DMS53 (cell line): ENCODE results near the gene FADS3.

Experiments used
- DNase-seq: peaks from one replicate; lab custom pipeline; 2025; lab: John Stamatoyannopoulos, UW

FADS3 gene

DNA sequence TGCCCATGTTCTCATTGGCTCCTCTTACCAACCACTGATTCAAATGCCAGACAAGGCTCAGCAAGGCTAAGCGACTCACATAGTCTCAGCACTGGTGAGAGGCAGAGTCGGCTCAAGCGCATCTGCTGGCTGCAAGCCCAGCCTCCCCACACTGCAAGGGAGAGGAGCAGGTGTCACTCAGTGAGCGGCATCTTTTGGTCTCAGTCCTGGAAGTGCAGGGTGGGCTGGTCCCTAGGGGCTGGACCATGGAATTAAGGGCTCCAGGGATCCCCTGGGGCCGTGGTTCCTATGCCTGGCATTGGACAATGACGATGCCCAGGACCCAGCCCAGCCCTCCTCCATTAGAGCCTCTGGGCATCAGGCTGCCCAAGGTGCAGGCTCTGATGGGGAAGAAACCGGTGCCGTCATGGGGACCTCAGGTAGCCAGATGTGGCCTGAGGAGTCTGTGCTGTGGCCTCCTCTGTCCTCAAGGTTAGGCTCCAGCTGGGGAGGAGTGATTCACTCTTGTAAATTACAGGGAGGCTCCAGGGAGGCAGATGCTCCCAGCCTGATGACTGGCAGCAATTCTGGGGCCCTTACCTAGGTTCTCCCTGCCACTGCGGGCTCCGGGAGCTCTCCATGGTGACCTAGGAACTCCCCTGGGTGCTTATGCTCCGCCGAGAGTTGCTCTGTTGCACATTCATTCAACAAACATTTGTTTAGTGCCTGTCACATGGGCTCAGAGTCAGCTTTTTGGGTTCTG, 35.2 kb downstream of the FADS3 start:
- no peak for DNase-seq

DNA sequence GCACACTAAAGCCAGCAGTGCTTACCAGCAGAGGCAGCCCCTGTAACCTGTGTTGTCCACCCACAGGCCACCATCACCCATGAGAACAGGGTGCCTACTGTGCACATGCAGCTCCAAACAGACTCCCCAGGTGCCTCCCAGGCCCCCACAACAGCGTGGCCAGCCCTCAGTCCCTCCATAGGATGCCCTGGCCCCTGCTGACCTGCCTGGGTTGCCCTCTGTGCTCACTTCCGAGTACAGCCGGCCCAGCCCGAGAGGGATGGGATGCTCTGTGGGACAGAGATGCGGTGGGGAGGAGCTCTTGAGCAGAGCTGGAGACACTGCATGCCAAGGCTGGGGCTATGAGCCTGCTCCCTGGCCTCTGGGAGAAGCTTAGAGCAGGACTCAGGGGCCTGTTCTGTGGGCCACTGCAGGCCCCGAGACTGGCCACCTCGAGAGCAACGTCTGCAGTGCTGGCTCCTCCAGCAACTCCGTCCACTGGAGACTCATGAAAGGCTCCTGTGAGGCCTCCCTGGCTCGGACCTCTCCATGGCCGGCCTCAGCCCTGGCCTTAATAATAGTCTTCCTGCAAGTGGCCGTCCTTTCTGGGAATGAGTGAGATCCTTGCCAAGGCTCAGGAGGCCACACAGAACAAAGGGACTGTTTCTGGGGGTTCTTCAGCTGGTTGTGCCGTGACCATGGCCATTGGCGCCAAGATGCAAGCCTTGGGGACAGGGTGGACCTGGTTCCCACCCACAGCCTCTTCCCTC, 36.2 kb downstream of the FADS3 start:
- no peak for DNase-seq

DNA sequence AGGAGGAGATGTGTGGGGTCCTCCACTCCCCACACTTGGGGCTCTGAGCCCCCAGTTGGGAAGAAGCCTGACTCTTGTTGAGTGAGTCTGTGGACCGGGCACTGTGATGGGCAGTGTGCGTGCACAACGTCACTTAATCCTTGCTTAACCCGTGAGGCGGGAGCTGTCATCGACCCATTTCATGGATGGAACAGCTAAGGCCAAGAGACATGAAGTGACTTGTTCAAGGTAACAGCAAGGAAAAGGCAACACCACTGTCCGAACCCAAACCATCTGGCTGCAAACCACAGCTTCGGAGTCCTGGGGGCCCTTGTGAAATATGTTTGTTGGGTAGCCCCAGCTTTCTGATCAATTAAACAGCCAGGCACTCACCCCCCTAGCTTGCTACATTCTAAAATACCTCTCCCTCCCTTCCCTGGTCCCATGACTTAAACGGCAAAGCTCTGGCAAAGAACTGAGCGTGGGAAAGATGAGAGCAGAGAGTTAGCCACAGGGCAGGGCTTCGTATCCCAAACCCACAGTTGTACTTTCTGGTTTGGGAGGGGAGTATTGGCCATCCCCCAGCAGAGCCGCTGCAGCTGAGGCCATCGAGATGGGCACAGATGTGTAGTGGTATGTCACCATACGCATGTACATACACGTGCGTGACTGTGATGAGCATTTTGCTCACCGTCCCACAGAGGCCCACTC, 37.0 kb downstream of the FADS3 start:
- DNase-seq, result no peak

DNA sequence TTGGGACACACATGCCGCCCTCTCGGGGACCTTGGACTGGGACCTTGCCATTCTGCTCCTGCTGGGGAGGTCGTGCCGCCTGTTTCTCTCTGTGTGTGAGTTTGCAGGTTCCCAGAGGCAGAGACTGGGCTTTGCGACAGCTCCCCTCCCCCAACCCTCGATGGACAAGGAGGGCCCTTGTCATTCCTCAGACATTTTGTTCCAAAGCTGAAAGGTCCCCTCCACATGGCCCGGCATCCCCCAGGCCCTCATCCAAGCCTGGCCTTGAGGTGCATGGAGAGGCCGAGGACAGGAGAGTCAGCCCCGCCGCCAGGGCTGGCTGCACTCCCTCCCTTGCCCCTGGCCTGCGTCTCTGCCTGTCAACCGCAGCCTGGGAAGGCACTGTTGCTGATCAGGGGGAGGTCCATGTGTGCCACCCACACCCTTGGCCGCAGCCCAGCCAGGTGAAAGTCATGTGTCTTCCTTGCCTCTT, 37.6 kb downstream of the FADS3 start:
- no peak for DNase-seq

DNA sequence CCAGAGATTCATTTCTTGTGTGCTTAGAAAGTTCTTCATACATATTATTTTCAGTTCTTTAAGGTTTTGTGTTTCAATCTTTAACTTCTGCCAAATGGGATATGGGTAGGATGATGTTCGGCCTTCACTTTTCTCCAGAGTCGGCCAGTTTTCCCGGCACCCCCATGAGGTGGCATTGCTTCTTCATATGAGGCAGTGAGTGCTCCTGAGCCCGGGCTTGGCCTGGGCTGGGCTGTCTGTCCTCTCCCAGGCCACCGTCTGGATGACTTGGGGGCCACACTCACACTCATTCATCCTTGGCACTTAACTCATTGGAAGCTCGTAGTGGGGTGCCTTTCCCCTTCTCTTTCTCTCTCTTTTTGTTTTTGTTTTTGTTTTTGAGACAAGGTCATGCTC, 39.4 kb downstream of the FADS3 start:
- DNase-seq, result no peak

DNA sequence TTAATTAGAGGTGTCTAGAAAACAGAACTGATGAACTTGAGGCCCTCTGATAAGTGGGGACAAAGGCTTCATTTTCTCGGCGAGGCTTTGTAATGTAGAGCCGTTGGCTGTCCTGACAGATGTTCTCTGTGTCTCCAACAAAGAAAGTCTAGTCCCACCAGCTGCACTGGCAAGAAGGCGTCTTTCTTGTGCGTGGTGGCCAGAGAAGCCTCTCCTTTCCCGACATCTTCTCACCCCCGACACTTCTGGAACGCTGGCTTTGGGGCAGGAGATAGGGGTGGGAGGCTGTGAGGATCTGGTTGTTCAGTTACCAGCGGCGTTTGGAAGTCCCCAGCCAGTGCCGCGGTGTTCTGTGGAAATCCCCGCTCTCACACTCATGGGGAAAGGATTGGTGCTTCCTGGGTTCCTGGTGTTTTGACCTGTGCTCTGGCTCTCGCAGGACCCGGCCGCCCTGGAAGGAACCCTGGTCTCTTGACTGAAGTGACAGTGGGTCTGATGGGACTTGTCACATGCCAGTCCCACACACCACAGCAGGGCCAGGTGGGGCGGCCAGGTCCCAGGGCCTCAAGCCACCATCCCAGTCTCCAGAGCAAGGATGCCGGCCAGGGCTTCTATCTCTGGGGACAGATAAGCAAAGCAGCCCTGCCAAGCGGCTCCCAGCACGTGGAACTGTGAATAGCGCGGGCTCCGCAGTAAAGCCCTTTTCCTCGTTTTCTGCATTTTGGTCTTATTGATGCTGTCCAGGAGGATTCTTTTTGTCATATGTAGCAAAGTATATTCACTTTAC, 40.0 kb downstream of the FADS3 start:
- no peak for DNase-seq

DNA sequence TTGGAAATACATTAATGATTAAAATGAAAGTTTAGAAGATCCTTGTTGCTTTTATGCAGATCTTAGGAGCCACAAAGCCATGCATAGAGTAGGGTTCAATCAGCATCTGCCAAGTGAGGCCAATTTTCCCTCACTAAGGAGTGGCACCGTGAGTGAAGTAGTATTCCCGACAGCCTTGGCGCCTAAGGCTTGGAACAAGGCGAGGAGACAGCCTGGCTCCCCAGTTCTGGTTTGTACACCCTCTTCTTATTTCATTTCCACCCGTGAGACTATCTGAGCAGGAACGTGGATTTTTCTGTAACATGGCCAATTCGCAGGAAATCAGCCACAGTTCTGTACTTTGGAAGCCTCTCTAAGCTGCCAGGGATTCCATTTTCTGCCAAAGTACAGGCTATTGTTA, 40.7 kb downstream of the FADS3 start:
- no peak for DNase-seq

DNA sequence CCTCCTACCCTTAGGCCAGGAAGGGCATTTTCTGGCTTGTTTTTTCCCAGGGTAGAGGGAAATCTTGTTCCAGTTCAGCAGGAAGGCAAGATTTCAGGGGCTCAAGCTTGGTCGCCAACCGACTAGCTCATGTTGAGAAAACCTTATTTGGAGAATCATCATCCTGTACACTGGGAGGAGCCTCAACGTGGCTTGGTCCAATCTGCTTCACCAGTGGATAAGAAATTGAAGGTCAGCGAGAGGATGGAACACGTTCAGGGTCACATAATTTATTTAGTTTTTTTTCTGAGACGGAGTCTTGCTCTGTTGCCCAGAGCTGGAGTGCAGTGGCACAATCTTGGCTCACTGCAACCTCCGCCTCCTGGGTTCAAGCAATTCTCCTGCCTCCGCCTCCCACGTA, 42.7 kb downstream of the FADS3 start:
- DNase-seq, result no peak

DNA sequence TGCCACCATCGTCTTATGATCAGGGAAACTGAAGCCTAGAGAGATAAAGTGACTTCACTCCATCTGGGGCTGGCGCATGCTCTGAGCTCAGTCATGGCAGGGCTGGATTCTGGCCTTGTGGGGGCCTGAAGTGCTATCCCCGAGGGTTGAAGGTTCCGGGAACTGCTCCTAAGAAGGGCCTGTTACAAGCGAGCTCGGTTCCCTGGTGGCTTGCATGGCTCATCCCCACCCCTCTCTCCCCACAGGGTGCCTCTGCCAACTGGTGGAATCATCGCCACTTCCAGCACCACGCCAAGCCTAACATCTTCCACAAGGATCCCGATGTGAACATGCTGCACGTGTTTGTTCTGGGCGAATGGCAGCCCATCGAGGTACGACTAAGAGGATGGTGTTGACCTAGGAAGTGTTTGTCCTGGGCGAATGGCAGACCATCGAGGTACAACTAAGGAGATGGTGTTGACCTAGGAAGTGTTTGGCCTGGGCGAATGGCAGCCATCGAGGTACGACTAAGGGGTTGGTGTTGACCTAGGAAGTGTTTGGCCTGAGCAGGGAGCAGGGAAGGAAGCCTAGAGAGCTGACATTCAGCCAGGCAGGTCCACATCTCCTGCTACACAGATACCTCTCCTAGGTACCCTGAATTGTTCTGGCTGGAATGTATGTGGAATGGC, 43.3 kb downstream of the FADS3 start:
- no peak for DNase-seq

DNA sequence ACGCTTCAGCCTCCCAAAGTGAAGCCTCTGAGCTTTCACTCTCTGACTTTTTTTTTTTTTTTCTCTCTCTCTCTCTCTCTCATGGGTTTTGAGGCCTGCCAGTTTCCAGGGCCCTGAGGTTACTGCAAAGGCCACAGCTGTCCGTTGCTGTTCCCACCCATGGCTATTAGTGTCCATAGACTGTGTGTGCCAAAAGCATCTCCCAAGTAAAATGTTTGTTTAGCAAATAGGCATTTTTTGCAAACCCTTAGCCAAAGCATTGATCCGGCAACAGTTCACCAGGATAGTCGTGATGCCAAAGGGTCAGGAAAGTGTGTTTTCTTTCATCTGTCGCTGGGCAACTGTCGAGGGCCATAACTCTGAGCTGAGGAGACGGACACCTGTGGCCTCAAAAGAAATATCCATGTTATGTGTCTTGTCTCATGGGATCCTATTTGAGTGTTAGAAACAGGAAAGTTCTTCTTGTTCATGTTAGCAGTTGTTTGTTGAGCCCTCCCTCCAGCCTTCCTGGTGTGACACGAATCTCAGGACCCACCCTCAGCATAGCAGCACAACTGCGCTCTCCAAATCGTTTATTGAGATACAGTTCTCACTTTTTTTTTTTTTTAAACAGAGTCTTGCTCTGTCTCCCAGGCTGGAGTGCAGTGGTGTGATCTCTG, 44.9 kb downstream of the FADS3 start:
- no peak for DNase-seq

DNA sequence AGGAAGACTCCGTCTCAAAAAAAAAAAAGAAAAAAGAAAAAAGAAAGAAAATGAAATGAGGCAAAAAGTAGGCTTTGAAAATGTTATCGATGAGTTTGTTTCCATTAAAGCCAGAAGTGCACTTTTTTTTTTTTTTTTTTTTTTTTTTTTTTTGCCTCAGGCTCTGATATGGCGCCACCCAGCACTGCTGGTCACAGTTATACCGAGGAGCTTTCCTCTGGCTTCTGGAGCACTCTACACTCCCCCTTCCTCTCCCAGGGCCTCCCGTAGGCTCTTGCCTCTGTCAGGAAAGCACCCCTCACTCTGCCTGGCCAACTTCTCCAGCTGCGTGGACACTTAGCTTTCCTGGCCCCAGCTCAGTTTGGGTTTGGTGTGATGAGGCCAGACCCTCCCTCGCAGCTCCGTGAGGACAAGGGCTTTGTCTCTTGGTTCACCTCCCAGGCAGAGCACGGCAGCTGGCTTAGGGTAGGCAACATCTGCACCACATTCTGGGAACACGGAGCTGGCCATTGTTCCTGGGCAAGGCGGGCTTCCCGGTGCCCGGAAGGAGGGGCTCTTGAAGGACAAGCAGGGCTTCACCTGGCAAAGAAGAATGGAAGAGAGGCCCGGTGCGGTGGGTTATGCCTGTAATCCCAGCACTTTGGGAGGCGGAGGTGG, 46.3 kb downstream of the FADS3 start:
- DNase-seq, result no peak

DNA sequence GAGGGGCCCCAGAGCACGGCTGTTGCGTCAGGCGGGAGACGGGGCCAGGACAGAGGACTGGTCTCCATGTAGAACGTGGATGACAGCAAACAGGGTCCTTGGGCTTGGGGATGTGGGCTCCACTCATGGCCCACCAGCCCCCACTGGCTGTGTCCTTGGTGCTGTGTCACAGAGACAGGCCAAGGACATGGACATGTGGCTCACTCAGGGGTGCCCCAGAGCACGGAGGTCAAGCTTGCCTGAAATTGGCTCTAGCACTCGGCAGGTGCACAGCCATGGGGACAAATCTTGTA, 48.9 kb downstream of the FADS3 start:
- DNase-seq, result no peak

DNA sequence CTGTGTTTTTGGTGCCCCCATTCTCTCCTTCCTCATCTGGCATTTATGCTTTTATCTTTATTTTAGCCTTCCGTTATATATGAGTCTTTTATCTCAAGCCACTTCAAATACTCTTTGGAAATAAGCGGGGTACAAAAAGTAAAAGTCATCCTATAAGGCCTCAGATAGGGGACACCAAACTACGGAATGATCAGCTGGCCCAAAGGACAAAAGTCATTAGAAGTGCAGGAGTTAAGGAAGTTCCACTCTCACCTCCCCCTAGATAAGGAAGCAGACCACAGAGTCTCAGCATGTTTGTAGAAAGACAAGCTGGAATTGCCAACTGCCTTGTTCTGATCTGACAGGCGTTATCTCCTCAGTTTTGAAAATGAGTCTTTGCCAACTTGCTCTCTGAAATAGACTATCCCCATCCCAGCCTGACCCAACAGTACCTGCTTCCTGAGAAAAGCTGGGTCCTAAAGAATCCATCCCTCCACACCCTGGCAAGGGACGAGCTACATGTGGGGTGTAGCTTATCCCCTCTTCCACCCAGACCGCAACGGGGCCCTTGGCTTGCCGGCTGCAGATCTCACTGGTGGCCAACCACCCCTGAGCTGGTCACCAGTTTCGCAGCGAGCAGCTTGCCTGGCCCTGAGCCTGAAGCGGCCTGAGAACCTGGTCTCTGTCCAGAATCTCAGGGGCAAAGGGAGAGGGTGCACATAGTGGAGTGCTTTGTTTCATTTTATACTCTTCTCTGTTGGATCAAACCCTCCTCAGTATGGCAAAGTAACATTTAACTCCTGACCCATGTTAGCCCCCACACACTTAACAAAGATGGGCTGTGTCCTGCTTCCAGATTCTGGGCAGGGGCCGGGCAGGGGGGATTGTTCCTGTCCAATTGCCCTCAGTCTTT, 49.5 kb downstream of the FADS3 start:
- no peak for DNase-seq

DNA sequence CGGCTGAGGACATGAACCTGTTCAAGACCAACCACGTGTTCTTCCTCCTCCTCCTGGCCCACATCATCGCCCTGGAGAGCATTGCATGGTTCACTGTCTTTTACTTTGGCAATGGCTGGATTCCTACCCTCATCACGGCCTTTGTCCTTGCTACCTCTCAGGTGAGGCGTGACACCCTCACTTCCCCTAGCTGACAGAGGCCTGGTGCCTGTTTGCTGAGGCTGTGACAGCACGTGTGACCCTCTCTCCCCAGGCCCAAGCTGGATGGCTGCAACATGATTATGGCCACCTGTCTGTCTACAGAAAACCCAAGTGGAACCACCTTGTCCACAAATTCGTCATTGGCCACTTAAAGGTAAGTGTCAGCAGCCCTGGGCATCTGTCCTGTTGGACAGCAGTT, 51.0 kb downstream of the FADS3 start:
- DNase-seq, result no peak

DNA sequence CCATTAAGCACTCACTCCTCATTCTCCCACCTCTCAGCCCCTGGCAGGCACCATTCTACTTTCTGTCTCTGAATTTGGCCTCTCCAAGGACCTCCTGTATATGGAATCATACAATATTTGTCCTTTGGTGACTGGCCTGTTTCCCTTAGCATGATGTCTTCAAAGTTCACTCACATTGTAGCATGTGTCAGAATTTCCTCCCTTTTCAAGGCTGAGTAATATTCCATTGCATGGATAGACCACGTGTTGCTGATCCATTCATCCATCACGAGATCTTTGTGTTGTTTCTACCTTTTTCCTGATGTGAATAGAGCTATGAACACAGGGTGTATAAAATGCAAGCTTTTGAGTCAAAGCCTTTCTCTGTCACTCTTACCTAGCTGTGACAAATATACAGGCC, 51.6 kb downstream of the FADS3 start:
- no peak for DNase-seq

DNA sequence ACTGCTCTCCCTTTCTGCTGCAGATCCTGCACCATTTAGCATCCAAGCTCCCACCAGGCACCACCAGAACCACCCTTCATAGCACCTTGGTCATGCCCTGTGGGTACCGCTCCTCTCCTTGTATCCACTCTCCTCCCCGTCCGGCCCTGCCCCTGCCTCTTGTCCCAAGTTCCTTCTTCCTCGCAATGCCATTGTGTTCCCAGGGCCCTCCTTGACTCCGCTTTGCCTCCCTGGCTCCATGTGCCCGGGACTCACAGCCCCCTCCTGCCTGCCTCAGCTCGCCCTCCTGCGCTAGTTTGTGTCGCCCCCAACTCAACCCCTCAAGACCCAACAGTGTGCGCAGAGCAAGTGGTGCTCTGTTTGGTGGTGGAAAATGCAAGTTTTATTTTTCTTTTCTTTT, 52.4 kb downstream of the FADS3 start:
- DNase-seq, result no peak

DNA sequence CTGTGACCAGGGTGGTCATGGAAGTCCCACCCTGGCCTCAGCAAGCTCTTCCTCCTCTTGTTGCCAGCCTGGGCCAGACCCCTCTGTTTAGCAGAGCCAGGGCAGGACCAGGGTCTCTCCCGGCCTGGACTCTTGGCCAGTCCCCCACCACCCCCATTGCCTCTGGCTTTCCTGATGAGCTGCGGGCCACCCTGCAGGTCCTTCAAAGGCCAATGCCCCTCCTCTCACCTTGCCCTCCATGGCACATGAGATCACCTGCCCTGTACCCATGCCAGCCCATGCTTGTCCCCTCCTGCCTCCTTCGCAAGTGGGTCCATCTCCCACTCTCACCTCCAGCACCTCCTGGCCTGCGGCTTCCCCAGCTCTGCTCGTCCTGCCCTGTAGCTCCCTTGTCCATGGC, 52.8 kb downstream of the FADS3 start:
- no peak for DNase-seq

DNA sequence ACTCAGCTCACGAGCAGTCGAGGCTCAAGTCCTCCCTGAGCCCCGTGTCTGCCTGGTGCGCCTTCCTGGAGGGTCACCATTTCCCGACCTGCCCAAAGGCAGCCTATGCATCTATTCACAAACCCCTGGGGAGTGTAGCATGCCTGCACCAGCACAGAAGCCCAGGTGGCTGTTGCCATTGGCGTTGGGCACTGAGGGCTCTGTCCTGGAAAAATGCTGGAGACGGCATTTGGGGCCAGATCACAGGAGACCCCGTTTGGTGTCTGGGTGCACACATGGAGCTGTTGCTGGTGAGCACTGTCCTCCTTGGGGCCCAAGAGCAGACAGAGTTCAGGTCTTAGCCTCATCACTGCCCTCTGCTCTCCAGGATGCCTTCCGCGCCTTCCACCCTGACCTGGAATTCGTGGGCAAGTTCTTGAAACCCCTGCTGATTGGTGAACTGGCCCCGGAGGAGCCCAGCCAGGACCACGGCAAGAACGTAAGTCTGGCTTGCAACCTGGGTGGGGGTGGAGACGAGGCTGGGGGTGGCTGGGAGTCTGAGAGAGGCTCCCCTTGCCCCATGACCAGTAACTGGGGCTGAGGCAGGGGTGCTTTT, 53.8 kb downstream of the FADS3 start:
- no peak for DNase-seq

DNA sequence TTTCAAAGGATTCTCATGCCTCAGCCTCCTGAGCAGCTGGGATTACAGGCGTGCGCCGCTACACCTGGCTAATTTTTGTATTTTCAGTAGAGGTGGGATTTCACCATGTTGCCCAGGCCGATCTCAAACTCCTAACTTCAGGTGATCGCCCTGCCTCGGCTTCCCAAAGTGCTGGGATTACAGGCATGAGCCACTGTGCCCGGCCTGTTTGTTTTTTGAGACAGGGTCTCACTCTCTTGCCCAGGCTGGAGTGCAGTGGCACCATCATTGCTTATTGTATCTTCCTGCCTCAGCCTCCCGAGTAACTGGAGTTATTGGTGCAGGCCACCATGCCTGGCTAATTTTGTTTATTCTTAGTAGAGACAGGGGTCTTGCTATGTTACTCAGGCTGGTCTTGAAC, 55.2 kb downstream of the FADS3 start:
- DNase-seq, result no peak
